MM.1S (cell line): ENCODE measurements around the gene C1QTNF3.

ENCODE experiments used
- DNase-seq: peaks from one replicate; pipeline ENCODE4 v3.0.0-alpha.2; 2015
- H2AFZ ChIP-seq: fragments of 300-600 bp; sonication (generic); 2 replicates; pipeline ENCODE4 v1.6.0; 2016; ENCODE audit warnings: antibody characterized with exemption, low read length
- H3F3A ChIP-seq: fragments of 300-600 bp; sonication (generic); 2 replicates; pipeline ENCODE4 v1.6.1; 2016; ENCODE audit warnings: mild to moderate bottlenecking, antibody characterized with exemption, low read length, moderate library complexity, mixed read lengths; ENCODE audit not compliant: insufficient read depth
- H3K27ac ChIP-seq: fragments of 300-600 bp; sonication (generic); 2 replicates; pipeline ENCODE4 v1.5.1; 2016; ENCODE audit warnings: mild to moderate bottlenecking, low read length
- H3K27me3 ChIP-seq: fragments of 300-600 bp; sonication (generic); replicated peaks from 2 replicates; pipeline ENCODE4 v1.6.0; 2016; ENCODE audit warnings: low read length; ENCODE audit not compliant: insufficient read depth
- H3K36me3 ChIP-seq: fragments of 300-600 bp; sonication (generic); replicated peaks from 2 replicates; pipeline ENCODE4 v1.6.1; 2016; ENCODE audit warnings: mild to moderate bottlenecking, low read length, mixed read lengths; ENCODE audit not compliant: insufficient read depth
- H3K4me1 ChIP-seq: fragments of 300-600 bp; sonication (generic); 2 replicates; pipeline ENCODE4 v1.6.1; 2016; ENCODE audit warnings: low read length, mixed read lengths
- H3K4me2 ChIP-seq: fragments of 300-600 bp; sonication (generic); 2 replicates; pipeline ENCODE4 v1.6.0; 2016; ENCODE audit warnings: low read depth, low read length
- H3K4me3 ChIP-seq: fragments of 300-600 bp; sonication (generic); 2 replicates; pipeline ENCODE4 v1.5.1; 2016; ENCODE audit warnings: low read length, mixed read lengths
- H3K79me2 ChIP-seq: fragments of 300-600 bp; sonication (generic); 2 replicates; pipeline ENCODE4 v1.6.1; 2016; ENCODE audit warnings: mixed run types, low read length, mixed read lengths
- H3K9ac ChIP-seq: fragments of 300-600 bp; sonication (generic); 2 replicates; pipeline ENCODE4 v1.6.1; 2016; ENCODE audit warnings: low read length, mixed read lengths
- H3K9me2 ChIP-seq: fragments of 300-600 bp; sonication (generic); replicated peaks from 2 replicates; pipeline ENCODE4 v1.6.1; 2016; ENCODE audit warnings: mild to moderate bottlenecking, low read length, mixed read lengths; ENCODE audit not compliant: insufficient read depth
- H3K9me3 ChIP-seq: fragments of 300-600 bp; sonication (generic); replicated peaks from 2 replicates; pipeline ENCODE4 v1.6.1; 2016; ENCODE audit warnings: mild to moderate bottlenecking, low read length, mixed read lengths; ENCODE audit not compliant: insufficient read depth
- H4K20me1 ChIP-seq: fragments of 300-600 bp; sonication (generic); 2 replicates; pipeline ENCODE4 v1.6.1; 2016; ENCODE audit warnings: mild to moderate bottlenecking, low read length, moderate library complexity, mixed read lengths; ENCODE audit not compliant: insufficient read depth
- EZH2 ChIP-seq: fragments of 300-600 bp; sonication (generic); optimal IDR thresholded peaks from 2 replicates; pipeline ENCODE3; 2017; ENCODE audit warnings: low read depth, mild to moderate bottlenecking, antibody characterized with exemption, low read length, mixed read lengths
- EZH2phosphoT487 ChIP-seq: fragments of 300-600 bp; sonication (generic); IDR thresholded peaks from 2 replicates; pipeline ENCODE4 v1.6.1; 2018; ENCODE audit warnings: antibody characterized with exemption, low read length
- TF ChIP-seq, protein P1 (sequence below): fragments of 300-600 bp; sonication (generic); IDR thresholded peaks from 2 replicates; pipeline ENCODE4 v1.5.1; 2016; ENCODE audit warnings: antibody characterized with exemption, low read length, mixed read lengths

The C1QTNF3 gene

DNA sequence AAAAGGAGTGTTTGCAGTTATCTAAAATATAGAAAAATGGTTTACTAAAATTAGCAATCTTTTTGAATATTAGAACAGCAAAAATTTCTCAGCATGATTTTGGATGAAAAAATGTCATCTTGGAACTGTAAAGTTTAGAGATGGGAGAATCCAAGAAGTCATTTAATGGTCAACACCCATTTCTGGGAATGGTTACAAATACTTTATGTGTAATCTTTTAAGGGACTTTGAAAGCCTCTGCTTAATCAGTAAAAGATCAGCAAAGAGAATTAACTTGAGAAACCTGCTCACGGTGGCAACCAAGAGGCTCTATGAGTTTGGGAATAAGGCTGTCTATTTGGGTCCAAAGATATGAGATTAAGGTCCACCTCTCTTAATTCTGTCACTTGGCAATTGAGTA is 13.0 kb downstream of the C1QTNF3 start:
- H3K9me3 ChIP-seq, result no peaks in the 10 kb centered on the region
- H3K27me3 ChIP-seq, result no peaks in the 10 kb centered on the region
- H3F3A ChIP-seq, result no peaks in the 10 kb centered on the region
- H3K36me3 ChIP-seq, result no peaks in the 10 kb centered on the region
- no peak overlapping the region for H3K4me3 ChIP-seq
- no peak for DNase-seq
- H3K9ac ChIP-seq, result no peak overlapping the region
- H3K4me2 ChIP-seq, result no peak overlapping the region
- H3K9me2 ChIP-seq, result no peaks in the 10 kb centered on the region
- H3K79me2 ChIP-seq, result no peaks in the 10 kb centered on the region
- H3K4me1 ChIP-seq, result no peaks in the 10 kb centered on the region
- H4K20me1 ChIP-seq, result no peaks in the 10 kb centered on the region
- no peak overlapping the region for H2AFZ ChIP-seq
- no peak overlapping the region for H3K27ac ChIP-seq
- TF ChIP-seq EZH2phosphoT487 (no peak), EZH2 (no peak)
- TF ChIP-seq, protein P1, sequence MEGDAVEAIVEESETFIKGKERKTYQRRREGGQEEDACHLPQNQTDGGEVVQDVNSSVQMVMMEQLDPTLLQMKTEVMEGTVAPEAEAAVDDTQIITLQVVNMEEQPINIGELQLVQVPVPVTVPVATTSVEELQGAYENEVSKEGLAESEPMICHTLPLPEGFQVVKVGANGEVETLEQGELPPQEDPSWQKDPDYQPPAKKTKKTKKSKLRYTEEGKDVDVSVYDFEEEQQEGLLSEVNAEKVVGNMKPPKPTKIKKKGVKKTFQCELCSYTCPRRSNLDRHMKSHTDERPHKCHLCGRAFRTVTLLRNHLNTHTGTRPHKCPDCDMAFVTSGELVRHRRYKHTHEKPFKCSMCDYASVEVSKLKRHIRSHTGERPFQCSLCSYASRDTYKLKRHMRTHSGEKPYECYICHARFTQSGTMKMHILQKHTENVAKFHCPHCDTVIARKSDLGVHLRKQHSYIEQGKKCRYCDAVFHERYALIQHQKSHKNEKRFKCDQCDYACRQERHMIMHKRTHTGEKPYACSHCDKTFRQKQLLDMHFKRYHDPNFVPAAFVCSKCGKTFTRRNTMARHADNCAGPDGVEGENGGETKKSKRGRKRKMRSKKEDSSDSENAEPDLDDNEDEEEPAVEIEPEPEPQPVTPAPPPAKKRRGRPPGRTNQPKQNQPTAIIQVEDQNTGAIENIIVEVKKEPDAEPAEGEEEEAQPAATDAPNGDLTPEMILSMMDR, result no peak

DNA sequence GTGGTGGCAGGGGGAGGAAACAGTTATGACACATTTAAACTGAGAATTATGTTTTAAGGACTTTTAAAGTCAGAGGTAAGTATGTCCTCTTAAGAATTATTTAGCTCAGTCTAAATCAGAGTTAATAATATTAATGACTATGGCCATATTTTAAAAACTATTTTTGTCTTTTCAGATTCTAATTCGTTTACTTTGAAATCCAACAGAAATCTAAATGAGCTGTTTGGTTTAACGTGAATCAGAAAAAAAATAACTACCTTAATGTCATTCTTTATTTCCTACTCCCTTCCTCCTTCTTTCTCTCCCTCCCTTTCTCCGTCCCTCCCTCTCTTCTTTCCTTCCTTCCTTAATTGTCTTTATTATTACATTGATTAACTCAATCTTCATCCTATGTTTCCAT is 14.7 kb downstream of the C1QTNF3 start:
- TF ChIP-seq EZH2 (no peak), EZH2phosphoT487 (no peak)
- TF ChIP-seq, protein P1, result no peak
- Histone ChIP-seq H4K20me1 (no peaks in the 10 kb centered on the region), H3K36me3 (no peaks in the 10 kb centered on the region), H3K27ac (no peak overlapping the region), H3K27me3 (no peaks in the 10 kb centered on the region), H3K4me3 (no peak overlapping the region), H3K4me2 (no peak overlapping the region), H3K9ac (no peak overlapping the region), H3K9me2 (no peaks in the 10 kb centered on the region), H3K9me3 (no peaks in the 10 kb centered on the region), H3K4me1 (no peaks in the 10 kb centered on the region), H3F3A (no peaks in the 10 kb centered on the region), H3K79me2 (no peaks in the 10 kb centered on the region), H2AFZ (no peak overlapping the region)
- no peak for DNase-seq

DNA sequence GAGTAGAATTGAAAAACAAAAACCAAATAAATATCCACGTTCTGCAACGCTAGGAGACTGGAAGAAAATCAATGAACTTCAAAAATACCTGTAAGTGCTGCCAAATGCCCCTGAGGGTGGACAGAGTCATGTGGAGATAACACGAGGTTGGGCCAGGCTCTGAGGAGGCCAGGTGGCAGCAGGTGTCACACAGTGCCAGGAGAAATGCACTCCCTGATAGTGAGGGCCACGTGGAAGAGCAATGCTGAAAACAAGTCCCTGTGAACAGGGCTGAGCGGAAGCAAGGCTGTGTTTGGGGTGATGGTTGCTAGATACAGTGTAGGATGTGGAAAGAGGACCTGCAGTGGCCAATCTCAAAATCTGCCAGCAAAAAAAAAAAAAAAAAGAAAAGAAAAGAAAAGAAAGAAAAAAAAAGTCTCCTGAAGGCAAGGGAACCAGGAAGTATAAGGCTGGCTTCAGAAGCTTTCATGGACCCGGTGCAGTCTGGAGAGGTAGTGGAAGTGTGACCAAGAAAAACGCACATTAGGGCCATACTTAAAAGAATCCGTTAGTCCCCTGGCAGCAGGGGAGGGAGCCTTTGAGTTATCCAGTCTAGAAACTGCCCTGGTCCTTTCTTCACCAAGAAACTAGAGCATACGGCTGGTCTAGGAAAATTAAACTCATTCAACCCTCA is 16.8 kb downstream of the C1QTNF3 start:
- Histone ChIP-seq H3K9ac (no peak overlapping the region), H3K79me2 (no peaks in the 10 kb centered on the region), H3K36me3 (no peaks in the 10 kb centered on the region), H3K4me2 (no peak overlapping the region), H3K4me3 (no peak overlapping the region), H3F3A (0 out of 2 replicates have a peak, but pooled peaks cover 5% of the 10 kb centered on the region), H2AFZ (no peak overlapping the region), H3K9me2 (no peaks in the 10 kb centered on the region), H4K20me1 (no peaks in the 10 kb centered on the region), H3K27me3 (no peaks in the 10 kb centered on the region), H3K4me1 (peaks cover 9% of the 10 kb centered on the region), H3K9me3 (no peaks in the 10 kb centered on the region), H3K27ac (no peak overlapping the region)
- no peak for DNase-seq
- TF ChIP-seq EZH2phosphoT487, result no peak
- TF ChIP-seq, protein P1, result no peak
- TF ChIP-seq EZH2, result no peak
